SK-N-DZ (cell line): ENCODE measurements around the gene MRTFB.
A peak's percentile ranks its signal among the peaks of the same experiment; 100 is the strongest.

ENCODE experiments used
- DNase-seq: peaks from one replicate; pipeline ENCODE4 v3.0.0-alpha.2; 2015; ENCODE audit warnings: low spot score

Gene MRTFB

DNA sequence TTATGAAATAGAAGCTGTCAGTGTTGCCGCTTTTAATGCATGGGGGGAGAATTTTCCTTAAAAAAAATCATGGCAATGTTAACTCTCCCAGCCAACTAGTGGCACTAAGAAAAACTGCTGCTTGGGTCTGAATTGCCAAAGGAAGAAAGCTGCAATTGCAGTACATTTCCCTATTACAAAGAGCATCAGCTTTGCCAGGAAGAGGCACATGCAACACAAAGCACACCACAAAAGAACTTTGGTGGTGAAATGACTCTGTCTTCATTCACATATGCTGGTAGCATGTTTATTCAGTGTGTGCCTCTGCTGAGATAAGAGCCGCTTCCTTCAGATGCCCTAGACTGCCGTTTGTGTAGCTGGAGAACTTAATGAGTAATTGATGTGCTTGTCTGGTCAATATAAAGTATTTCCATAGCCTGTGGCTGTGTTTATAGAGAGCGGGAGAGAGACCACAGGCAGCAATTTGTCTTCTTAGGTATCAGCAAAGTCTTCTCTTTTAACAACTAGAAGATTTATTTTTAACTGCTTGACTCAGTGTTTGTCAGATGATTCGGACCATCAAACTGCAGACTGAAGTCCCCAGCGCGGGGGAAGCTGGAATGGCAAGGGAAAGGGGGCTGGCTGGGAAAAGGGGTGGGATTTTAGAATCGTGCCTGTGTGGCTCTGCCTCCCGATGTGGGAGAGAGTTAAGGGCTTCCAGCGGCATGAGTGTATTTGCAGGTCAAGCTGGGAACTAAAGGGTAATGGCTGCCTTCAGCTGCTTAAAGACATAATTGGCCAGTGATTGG, 115.1 kb downstream of the MRTFB start:
- DNase-seq, result peak; percentile 22

DNA sequence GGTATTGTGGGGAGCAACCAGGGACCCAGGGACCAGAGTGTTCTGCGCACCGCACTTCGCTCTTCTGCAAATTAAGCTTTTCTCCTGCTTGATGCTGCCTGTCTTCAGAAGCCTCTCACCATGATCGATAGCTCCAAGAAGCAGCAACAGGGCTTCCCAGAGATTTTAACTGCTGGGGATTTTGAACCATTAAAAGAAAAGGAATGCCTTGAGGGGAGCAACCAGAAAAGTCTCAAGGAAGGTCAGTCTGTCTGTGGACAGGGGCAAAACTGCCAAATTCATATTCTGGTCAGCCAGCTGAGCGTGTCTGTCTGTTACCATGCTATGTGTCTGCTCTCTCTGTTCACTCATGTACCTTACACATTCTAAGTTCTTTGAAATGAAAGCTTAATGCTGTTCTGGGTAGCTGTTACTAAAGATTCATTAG, 115.7 kb downstream of the MRTFB start:
- no peak for DNase-seq

DNA sequence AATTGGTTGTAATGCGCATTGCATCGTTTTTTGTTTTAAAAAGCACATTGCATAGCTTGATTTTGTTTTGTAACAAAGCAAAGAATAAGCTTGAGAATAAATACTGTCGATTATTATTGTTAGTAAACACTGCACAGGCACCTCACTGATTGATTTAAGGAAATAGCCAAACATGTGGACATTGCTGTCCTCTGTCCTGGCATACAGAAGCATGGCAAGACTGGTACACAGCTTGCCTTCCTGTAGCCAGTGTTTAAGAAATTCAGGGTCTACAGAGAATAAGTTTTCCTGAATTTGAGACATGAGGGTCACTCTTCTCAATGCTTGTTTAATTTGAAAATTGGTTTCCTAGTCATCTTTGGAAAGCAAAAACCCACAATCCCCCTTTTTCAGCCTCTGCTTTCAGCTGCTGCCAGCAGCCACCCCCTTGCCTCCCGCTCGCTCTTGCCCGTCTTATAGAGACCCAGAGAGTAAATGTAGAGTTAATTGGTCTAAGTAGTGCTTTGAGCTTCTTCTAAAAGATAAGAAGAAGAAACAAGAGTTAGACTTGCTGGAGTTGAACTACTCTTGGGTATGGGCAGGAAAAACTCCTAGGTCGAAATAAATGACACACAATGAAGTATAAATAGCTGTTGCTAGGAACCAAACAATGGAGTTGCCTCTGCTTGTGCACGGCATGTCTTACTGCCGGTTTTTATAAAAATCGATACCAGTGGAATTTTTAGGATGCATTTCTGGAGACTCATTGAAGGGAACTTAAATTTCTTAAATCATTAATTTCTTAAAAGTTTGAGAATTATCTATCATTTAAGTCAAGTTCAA, 116.6 kb downstream of the MRTFB start:
- DNase-seq, result no peak

DNA sequence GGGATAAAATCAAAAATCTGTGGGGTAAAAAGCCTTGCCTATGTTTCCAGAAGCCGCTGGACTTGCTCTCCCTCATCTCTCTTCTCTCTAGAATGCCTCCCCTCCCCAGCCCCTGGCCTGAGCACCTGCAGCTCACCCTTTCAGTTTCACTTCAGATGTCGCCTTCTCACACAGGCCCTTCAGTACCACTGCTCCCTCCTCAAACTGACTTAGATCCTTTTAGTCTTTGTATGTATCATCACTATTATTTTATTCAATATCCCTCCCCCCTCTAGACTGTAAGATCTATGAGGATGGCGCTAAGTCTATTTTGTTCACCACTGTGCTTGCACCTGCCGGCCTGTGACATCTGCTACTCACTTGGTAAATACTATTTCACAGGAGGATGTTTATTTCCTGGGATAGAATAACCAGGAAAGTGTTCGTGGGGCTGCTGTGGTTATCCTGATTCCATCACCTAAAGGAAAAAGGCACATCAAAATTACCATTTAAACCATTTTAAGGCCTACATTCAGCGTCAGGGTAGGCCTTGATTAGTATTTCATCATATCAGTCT, 122.3 kb downstream of the MRTFB start:
- DNase-seq, result no peak

DNA sequence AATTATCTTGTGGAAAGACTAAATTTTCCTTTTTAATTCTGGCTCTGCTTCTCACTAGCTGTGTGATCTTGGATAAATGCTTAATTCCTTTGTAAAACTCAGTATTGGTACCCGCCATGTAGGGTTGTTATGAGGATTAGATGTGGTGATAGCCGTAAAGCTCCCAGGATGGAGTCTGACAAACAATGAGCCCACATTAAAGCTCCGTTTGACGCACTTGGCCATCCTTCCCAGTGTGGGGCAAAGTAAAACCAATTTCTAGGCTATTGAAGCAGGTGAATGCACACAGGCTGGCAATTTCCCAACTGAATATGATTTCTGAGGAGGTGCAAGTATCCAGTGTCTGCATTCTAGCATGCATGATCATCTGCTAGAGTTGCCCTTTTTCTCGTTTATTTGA, 123.6 kb downstream of the MRTFB start:
- no peak for DNase-seq

DNA sequence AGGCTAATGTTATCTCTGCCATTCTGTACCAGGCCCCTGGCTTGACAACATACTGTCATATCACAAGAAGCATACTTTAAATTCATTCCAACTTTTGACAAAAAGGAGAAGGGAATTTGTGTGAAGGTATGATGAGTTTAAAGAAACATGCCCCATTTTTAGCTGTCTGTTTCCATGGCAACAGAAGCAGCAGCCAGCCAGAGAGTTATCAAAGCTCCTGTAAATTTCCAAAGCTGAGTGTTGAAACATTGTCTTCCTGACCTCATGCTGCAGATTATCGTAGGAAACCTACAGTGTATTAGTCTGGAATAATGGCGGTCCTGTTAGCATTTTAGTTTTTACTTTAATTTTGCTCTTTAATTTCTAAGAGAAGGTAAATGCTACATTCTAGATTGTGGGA, 124.9 kb downstream of the MRTFB start:
- DNase-seq, result no peak

DNA sequence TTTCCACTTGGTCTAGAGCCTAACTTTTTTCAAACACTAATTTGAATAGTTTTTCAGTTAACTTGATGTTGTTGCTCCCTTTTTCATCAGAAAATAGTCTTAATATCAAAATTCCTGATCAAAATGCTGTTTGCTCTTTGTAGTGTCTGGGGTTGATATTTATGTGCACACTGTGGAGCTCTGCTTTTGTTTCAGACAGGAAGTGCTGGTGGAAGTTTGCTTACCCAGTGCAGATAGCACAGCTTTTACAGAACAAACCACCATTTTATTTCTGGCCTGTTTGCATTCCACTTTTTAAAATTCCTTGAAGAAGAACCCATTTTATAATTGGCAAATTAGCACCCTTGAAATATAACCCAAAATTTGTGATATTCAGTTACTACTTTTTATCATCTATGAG, 125.4 kb downstream of the MRTFB start:
- DNase-seq, result no peak

DNA sequence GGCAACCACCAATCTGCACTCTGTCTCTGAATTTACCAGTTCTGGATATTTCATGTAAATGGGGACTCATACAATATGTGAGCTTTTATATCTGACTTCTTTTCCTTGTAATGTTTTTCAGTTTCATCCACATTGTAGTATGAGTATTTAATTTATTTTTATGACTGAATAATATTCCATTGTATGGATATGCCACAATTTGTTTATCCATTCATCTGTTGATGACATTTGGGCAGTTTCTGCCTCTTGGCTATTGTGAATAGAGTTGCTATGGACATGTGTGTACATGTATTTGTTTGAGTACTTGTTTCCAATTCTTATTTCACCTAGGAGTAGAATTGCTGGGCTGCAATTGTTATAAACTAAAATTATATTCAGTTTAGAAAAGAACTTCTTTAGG, 126.9 kb downstream of the MRTFB start:
- DNase-seq, result no peak

DNA sequence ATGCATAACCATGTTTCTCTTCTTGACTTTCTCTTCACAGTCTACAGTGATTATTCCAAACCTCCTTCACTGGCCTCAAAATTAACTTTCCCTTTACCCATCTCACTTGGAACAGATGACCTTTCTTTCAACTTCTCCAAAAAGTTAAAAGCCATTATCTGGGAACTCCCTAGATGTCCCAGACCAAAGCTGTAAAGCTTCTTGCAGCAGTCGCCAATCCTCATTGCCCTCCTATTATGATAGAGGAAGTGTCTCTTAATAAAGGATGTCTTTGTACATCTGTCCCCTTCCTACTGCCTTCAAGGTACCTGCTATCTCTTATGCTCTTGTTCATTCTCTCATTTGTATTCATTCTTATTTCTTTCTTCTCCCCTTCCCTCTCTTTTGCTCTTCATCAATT, 127.5 kb downstream of the MRTFB start:
- no peak for DNase-seq

DNA sequence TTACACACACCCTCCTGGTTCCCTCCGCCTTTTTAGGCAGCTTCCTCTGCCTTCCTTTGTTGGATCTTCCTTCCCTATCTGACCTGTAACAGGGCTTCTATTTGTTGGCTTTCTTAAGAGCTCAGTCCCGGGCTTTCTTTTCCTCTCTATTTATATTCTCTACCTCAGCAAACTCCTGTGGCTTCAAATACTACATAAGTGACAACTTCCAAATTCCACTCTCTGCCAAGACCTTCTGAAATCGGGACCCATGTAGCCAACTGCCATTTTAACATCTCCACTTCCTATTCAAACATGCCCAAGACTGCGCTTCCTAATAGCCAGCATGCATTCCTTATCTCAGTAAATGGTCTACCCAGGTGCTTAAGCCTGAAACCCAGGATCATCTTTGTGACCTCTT, 128.1 kb downstream of the MRTFB start:
- DNase-seq, result no peak

DNA sequence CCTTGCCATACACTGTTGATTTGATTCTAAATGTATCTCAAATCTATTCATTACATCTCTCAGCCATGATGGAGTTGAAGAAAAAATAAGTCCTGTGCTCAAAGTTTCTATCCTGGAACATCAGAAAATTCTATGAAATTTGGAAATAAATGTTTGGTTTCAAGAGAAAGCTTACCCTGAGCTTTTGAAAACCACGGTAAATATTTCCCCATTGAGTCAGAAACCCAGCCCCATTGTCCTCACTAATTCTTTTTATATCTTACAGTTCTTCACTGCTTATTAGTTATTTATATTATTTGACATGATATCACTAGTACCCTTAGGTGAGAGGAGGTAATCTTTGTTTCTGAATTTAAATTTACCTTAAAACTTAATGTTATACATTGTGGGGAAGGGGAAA, 128.5 kb downstream of the MRTFB start:
- no peak for DNase-seq

DNA sequence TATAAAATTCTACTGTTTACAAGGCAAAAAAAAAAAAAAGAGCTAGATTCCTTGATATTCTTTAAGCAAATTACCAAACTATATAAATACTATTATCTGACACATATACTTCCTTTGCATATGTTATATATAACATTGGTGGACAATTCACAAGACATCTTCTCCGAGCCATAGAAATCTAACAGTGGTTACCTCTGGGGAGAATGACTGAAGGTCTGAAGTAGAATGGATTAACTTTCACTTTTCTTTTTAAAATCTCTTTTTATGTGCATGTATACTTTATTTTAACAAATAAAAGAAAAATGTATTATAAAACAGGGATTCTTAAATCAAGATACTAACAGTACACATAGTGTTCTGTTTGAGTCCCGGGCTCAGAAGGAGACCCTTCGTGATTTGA, 131.0 kb downstream of the MRTFB start:
- DNase-seq, result no peak

DNA sequence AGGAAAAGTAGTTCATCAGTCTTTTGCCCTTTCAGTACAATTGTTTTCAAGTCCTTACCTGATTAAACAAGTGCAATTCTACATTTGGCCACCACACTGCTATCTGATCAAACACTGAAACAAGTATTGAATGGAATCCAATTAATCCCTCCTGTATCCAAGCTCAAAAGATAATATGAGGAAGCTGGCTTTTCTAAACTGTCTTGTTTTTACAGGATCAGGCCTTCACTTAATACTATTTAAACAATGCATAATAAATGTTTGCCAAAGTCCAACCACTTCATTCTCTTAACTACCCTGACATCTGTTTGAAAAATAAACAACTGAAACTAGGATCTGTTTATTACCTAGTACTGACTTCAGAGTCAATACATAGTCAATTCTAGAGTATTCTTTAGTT, 131.6 kb downstream of the MRTFB start:
- DNase-seq, result peak; percentile 17

DNA sequence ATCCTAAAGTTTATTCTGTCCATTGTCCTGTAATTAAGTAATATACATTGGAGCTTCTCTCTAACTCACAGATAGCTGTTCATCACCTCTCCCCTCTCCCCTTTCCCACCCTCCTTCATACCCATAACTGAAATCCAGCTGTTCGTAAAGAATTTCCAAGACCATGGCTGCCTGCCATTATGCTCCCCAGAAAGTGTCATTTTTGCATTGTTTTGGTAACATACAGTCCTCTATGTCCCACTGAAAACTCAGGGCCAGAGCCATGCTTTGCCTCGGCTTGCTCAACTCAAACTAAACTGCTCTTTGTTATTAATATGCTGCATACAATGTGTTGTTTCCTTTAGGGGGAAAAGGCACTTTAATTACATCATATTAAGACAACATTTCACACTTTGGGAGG, 132.0 kb downstream of the MRTFB start:
- no peak for DNase-seq

DNA sequence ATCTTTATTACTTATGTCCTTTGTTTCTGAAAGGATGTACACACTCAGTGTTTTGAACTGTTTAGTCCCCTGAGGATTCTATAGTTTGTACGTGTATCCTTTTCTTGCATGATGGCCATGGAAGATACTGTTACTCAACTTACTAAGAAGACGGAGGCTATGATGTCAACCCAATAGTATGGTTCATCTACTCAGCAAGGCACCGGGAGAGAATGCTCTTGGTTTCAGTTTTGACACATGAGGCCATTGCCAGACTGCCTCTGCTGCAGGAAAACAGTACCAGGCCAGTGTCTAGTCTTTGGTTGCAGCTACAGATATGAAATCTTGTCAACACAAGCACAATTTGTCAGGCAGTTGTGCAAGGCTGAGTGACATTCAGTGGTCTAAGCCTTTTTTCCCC, 134.5 kb downstream of the MRTFB start:
- DNase-seq, result no peak

DNA sequence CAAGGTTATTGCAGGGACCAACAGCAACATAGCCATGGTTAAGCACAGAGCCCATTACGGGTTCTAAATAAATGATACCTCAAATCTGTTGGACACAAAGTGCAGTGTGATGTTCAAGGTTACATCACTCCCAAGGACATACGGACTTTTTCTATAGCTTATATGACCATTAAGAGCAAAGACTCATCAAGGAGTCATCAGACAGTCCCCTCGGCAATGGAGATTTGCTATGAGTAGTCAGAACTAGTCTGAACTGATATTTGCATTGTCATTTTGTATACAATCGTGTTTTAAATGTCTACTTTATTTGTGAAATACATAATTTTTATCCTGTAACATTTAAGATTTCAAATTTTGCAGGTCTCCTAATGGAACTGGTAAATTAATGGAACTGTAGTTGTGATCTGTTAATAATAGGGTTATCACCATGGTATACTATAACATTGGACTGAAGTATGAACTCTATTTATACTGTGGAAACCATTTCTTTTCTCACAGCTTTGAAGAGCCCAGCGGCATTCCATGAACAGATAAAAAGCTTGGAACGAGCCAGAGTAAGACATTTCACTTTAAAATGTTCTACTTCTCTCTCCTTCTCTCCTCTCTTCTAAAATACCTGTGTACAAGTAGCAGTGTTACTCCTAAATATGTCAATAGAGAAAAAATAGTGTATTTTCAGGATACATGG, 140.9 kb downstream of the MRTFB start:
- DNase-seq, result no peak

DNA sequence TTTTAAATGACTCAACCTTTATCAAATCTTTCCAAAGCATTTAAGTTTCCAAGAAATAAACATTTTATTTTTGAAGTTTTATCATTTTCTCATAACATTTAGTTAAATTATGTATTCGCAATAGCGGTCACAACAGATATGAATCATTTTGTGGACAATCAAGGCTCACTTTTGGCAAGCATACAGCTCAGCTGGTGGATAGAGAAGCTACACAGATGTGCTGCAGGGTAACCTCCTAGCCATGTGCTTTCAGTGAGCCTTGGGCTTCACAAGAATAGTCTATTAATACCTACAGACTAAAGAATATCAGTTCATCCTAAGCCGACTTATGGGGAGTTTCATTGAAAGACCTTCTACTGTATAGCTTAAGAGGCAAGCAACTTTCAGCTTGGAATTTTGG, 144.8 kb downstream of the MRTFB start:
- no peak for DNase-seq

DNA sequence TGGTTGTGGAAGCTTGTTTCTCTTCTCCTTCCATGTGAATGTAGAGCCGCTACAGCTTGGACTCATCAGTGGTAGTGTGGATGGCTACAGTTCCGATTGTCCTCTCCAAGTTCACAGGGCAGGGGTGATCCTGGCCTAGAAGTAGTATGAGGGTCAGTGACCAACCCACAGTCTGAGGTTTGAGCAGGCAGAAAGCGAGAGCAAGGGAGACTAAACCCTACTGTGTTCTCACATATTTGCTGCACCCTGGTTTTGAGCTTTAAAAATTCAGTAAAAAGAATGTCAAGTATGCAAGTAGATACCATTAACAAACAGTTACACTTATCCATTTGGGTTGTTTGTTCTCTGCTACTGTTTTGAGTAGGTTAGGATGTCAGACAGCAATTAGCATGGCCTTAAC, 148.9 kb downstream of the MRTFB start:
- DNase-seq, result no peak

DNA sequence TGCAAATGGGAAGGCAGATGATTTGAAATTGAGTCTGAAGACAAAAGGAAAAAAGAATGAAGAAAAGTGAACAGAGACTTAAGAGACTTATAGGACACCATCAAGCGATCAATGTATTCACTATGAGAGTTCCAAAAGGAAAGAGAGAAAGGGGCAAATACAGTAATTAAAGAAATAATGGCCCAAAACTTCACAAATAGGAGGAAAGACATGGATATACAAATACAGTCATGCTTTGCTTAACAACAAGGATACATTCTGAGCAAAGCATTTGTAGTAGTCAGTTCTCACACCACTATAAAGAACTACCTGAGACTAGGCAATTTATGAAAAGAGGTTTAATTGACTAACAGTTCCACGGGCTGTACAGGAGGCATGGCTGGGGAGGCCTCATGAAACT, 152.5 kb downstream of the MRTFB start:
- no peak for DNase-seq

DNA sequence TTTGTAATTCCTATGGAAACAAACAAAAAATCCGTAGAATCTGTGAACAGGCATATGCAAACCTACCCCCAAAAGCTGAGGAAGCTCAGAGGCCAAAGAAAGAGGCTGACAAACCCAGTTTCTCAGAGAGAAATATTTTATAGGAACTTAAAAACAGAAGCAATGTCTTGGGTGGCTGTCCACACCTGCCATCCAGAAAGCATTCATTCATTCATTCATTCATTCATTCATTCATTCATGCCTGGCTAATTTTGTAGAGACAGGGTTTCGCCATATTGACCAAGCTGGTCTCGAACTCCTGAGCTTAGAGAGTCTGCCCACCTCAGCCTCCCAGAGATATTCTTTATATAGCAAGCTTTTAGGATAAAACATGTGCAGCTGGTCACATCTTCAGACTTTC, 154.3 kb downstream of the MRTFB start:
- DNase-seq, result no peak

DNA sequence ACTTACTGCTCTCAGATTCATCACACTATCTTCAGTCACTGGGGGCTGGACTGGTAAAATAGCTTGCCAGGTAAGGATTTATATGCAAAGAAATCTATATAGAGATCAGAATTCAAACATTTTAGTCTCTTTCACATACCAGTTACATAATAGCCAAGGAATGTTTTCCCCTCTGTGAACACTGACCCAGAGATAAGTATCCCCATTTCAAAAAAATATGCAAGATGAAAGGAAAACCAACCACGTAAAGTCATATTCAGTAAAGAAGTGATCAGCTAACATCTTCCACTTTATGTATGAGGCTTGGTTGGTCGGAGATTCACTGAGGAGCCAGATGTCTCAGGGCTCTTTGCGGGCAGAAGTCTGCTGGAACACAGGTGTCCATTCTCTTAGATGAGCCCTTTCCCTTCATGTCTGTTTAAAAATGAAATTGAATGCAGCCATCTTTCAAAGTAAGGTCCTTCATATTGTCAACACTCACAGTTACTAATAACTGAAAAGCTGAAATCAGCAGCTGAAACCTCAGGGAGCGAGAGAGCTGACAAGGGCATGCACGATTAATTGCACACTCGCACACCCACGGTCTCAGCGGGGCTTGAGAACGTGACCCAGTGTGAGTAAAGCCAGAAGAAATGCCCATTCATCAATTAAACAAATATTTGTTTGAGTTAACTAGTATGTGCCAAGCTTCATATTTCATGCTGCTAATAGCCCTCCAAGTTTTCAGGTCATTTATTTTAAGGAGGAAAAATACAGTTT, 161.2 kb downstream of the MRTFB start:
- DNase-seq, result no peak

DNA sequence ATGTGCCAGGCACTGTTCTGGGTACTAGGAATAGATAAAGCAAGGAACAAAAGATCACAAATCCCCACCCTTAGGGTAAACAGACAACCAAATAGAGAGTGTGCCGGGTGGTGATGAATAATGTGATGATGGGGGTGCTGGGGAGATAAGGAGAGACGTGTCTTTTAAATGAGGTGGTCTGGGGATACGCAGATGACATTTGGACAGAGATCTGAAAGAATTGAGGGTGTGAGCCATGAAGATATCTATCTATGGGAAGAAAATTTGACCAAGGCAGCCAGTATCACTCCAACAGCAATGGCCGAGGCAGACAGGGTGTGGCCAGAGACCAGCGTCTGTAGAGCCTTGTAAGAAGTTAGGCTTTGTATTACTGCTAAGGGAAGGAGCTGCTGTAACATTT, 165.3 kb downstream of the MRTFB start:
- no peak for DNase-seq
